Measurements from ENCODE around the gene RCVRN.

DNA sequence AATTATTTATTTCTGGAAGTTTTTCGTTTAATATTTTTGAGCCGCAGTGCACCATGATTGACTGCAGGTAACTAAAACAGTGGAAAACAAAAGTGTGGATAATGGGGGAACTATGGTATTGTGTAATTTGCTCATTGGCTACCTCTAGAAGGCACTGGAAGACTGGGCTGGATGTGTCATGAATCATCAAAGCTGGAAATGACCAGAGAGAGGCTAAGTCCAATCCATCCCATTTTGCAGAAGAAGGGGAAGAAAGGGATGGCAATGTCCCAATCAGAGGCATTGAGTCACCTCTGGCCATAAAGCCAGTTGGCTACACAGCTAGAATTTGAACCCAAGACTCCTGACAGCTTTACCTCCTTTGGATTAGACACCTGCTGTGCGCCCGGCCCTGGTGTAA lies 50.0 kb downstream of the RCVRN start:
- TF ChIP-seq, protein P1, sequence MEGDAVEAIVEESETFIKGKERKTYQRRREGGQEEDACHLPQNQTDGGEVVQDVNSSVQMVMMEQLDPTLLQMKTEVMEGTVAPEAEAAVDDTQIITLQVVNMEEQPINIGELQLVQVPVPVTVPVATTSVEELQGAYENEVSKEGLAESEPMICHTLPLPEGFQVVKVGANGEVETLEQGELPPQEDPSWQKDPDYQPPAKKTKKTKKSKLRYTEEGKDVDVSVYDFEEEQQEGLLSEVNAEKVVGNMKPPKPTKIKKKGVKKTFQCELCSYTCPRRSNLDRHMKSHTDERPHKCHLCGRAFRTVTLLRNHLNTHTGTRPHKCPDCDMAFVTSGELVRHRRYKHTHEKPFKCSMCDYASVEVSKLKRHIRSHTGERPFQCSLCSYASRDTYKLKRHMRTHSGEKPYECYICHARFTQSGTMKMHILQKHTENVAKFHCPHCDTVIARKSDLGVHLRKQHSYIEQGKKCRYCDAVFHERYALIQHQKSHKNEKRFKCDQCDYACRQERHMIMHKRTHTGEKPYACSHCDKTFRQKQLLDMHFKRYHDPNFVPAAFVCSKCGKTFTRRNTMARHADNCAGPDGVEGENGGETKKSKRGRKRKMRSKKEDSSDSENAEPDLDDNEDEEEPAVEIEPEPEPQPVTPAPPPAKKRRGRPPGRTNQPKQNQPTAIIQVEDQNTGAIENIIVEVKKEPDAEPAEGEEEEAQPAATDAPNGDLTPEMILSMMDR (IDR thresholded peaks at IDR 0.05), result no peak
- no peak for TF ChIP-seq POLR2AphosphoS5 (IDR thresholded peaks at IDR 0.05; ENCODE audit: insufficient read depth in 1 of 2, low read depth in 1 of 2)
- no peak for TF ChIP-seq POLR2A (IDR thresholded peaks at IDR 0.05)

Measured in vagina (tissue), 2 donors.